OCI-LY7 (cell line): Measurements from ENCODE around the gene CIB4. TPM values are rescaled to one million over a fixed set of nuclear protein-coding genes. Genes with fewer than 3 reads are reported as not detected.

Experiments
- BruUV-seq: library from RNA; stranded (reverse); fragments of 400-500 nt; replicated peaks from 2 replicates; lab custom pipeline; 2021; lab: Mats Ljungman, UMichigan
- CTCF ChIA-PET: fragments of 300-600 bp; sonication (Branson Sonifier 250); formaldehyde crosslinking; loops from one replicate; lab custom pipeline; 2022; ENCODE audit warnings: antibody characterized with exemption; ENCODE audit not compliant: unreplicated experiment; lab: Charles Lee
- POLR2A ChIA-PET: fragments of 300-600 bp; sonication (Branson Sonifier 250); formaldehyde crosslinking; loops from one replicate; lab custom pipeline; 2022; ENCODE audit warnings: antibody characterized with exemption; lab: Charles Lee
- DNase-seq: peaks from one replicate; pipeline ENCODE4 v3.0.0-alpha.2; 2015; ENCODE audit warnings: low spot score
- H2AFZ ChIP-seq: fragments of 200-600 bp; sonication (generic), shearing (Covaris generic); 2 replicates; pipeline ENCODE4 v1.6.1; 2014; ENCODE audit warnings: mild to moderate bottlenecking, antibody characterized with exemption, low read length, moderate library complexity
- H3K27ac ChIP-seq: fragments of 200-600 bp; sonication (generic); 2 replicates; pipeline ENCODE4 v1.5.1; 2014; ENCODE audit warnings: mixed run types, low read depth, mild to moderate bottlenecking, moderate library complexity, low read length, inconsistent platforms; ENCODE audit not compliant: poor library complexity, severe bottlenecking
- H3K36me3 ChIP-seq: fragments of 200-600 bp; sonication (generic); 2 replicates; pipeline ENCODE4 v1.6.1; 2014; ENCODE audit warnings: mild to moderate bottlenecking, antibody characterized with exemption, low read length, moderate library complexity, mixed read lengths; ENCODE audit not compliant: insufficient read depth
- H3K4me1 ChIP-seq: fragments of 200-600 bp; sonication (generic); 2 replicates; pipeline ENCODE4 v1.5.1; 2014; ENCODE audit warnings: mild to moderate bottlenecking, low read length; ENCODE audit not compliant: insufficient read depth, poor library complexity, severe bottlenecking
- H3K4me2 ChIP-seq: fragments of 200-600 bp; sonication (generic); 2 replicates; pipeline ENCODE4 v1.6.1; 2014; ENCODE audit warnings: mild to moderate bottlenecking, low read length
- H3K4me3 ChIP-seq: fragments of 200-600 bp; sonication (generic); 2 replicates; pipeline ENCODE4 v1.5.1; 2014; ENCODE audit warnings: mild to moderate bottlenecking, low read depth, low read length; ENCODE audit not compliant: poor library complexity, severe bottlenecking
- H3K79me2 ChIP-seq: fragments of 200-600 bp; sonication (generic); 2 replicates; pipeline ENCODE4 v1.6.1; 2016; ENCODE audit warnings: low read depth, mild to moderate bottlenecking, low read length, moderate library complexity, mixed read lengths; ENCODE audit not compliant: insufficient read depth
- H3K9me2 ChIP-seq: fragments of 200-600 bp; sonication (generic); 2 replicates; pipeline ENCODE4 v1.6.1; 2016; ENCODE audit warnings: mild to moderate bottlenecking, low read length, mixed read lengths; ENCODE audit not compliant: insufficient read depth
- H3K9me3 ChIP-seq: fragments of 200-600 bp; sonication (generic); 2 replicates; pipeline ENCODE4 v1.6.1; 2014; ENCODE audit warnings: mild to moderate bottlenecking, mixed run types, low read length, mixed read lengths
- H4K20me1 ChIP-seq: fragments of 200-600 bp; sonication (generic); 2 replicates; pipeline ENCODE4 v1.6.1; 2014; ENCODE audit warnings: mild to moderate bottlenecking, antibody characterized with exemption, low read length, moderate library complexity, mixed read lengths; ENCODE audit not compliant: insufficient read depth
- CTCF ChIP-seq: fragments of 200-600 bp; sonication (generic); conservative IDR thresholded peaks from 2 replicates; pipeline ENCODE4 v1.5.1; 2014; ENCODE audit warnings: mild to moderate bottlenecking, antibody characterized with exemption, low read length, moderate library complexity, mixed read lengths
- EZH2phosphoT487 ChIP-seq: fragments of 200-600 bp; sonication (generic); IDR thresholded peaks from 2 replicates; pipeline ENCODE4 v1.6.1; 2018; ENCODE audit warnings: low read depth, borderline replicate concordance, mild to moderate bottlenecking, mixed run types, antibody characterized with exemption, low read length, moderate library complexity, mixed read lengths
- intact Hi-C: fragments of 100-400 bp; cut with micrococcal nuclease; formaldehyde crosslinking; loops from one replicate; pipeline ENCODE4 v1.10.0; 2022; ENCODE audit not compliant: unreplicated experiment
- total RNA-seq, 2 experiments: library from RNA; depleted of rRNA in 1 of 2; stranded (reverse); fragments of >200 nt in 1 of 2; shearing (Covaris generic) in 1 of 2; gene quantifications; 2 replicates each; pipeline ENCODE4 v1.2.3, GENCODE V29; 2014 to 2022

CIB4 gene
- total RNA-seq, 2 experiments from 2014 or later, result not detected

- no peak overlapping the region for H2AFZ ChIP-seq
- no TSS peak for BruUV-seq
- H3K9me3 ChIP-seq, result no peaks in the 10 kb centered on the region
- POLR2A ChIA-PET, result no interaction called here
- DNase-seq, result no peak
- CTCF ChIA-PET, result no interaction called here
- no peaks in the 10 kb centered on the region for H4K20me1 ChIP-seq
- intact Hi-C loops, result no loop called here
- no peaks in the 10 kb centered on the region for H3K79me2 ChIP-seq
- no peak overlapping the region for H3K27ac ChIP-seq
- no peaks in the 10 kb centered on the region for H3K36me3 ChIP-seq
- H3K9me2 ChIP-seq, result no peaks in the 10 kb centered on the region
- no peaks in the 10 kb centered on the region for H3K4me1 ChIP-seq
- TF ChIP-seq CTCF, result no peak
- no peak for TF ChIP-seq EZH2phosphoT487
- H3K4me2 ChIP-seq, result no peak overlapping the region
- no peak overlapping the region for H3K4me3 ChIP-seq
These were observed 8.2 kb upstream of the CIB4 start for GRCh38 chr2:26649322-26649721.

- Histone ChIP-seq H3K4me3 (no peak overlapping the region), H3K36me3 (no peaks in the 10 kb centered on the region), H2AFZ (no peak overlapping the region), H3K79me2 (no peaks in the 10 kb centered on the region), H3K27ac (no peak overlapping the region), H4K20me1 (no peaks in the 10 kb centered on the region), H3K9me2 (no peaks in the 10 kb centered on the region), H3K4me2 (no peak overlapping the region), H3K9me3 (no peaks in the 10 kb centered on the region), H3K4me1 (no peaks in the 10 kb centered on the region)
- DNase-seq, result no peak
- intact Hi-C loops, result no loop called here
- POLR2A ChIA-PET, result no interaction called here
- BruUV-seq, result no TSS peak
- no peak for TF ChIP-seq EZH2phosphoT487
- no peak for TF ChIP-seq CTCF
- CTCF ChIA-PET, result no interaction called here
These were observed 7.3 kb upstream of the CIB4 start for GRCh38 chr2:26648516-26648915.

GRCh38 chr2:26647981-26648380 lies 6.8 kb upstream of the CIB4 start:
- Histone ChIP-seq H3K9me2 (no peaks in the 10 kb centered on the region), H3K4me2 (no peak overlapping the region), H3K79me2 (no peaks in the 10 kb centered on the region), H3K27ac (no peak overlapping the region), H3K4me1 (no peaks in the 10 kb centered on the region), H3K4me3 (no peak overlapping the region), H3K36me3 (no peaks in the 10 kb centered on the region), H4K20me1 (no peaks in the 10 kb centered on the region), H2AFZ (no peak overlapping the region), H3K9me3 (no peaks in the 10 kb centered on the region)
- ChIA-PET CTCF (no interaction called here), POLR2A (no interaction called here)
- intact Hi-C loops, result no loop called here
- DNase-seq, result no peak
- no TSS peak for BruUV-seq
- no peak for TF ChIP-seq EZH2phosphoT487
- no peak for TF ChIP-seq CTCF
